Inferior parietal cortex (tissue), 1 donor: Measurements from ENCODE around the gene PCNX4.
"Not testable (repeated sequence)": the region's sequence is repeated elsewhere in the genome, so short reads cannot be mapped to it uniquely, and the experiment has no call there.

Experiments used
- DNase-seq: peaks from one replicate; pipeline ENCODE4 v3.0.0-alpha.2; 2016; ENCODE audit errors: extremely low spot score

The PCNX4 gene

DNA sequence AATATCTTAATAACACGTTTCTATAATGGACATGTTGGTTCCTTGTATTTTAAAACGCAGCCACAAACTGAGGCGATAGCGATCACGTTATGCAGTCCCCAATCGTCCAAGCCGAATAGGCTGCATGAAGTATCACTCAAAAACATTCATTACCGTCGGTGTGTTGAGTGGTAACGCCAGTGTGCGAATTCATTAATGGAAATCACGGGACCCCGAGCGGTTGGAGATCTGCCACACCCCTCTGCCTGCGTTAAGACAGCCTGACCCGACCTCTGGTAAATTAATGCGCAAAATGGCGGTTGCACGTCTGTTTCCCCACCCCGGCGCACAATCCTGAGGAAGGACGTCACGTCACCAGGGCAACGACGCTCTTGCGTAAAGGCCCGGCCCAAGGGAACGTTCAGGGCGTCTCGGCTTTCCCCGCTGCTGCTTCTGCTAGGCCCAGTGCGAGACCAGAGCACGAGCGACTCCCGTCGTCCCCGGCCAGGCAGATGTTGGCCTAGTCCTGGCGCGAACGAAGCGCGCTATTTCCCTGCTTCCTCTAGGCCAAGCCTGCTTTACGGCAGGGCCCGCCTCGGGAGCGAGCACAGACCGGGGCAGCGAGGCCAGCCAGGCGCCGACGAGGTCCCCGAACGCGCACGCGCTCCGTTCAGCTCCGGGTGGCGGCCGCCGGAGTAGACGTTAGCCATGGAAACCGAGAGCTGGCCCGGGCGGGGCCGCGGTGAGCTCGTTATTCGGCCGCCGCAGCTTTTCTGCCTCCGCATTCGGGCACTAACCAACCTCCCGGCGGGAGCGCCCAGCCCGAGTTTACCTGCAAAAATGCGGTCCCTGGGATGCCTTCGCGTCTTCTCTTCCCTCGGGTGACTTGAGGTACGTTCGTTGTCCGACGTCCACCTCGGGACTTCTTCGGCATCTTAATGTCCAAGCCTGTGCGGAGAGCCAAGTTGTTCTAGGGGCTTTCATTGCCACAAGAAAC, at the start of gene PCNX4:
Gene PCNX4 (plus strand): TSS at position 374 of the 976 bp plus-strand sequence. CDS start 15,716 bp downstream, outside the sequence.
- peak; percentile 97 for DNase-seq

DNA sequence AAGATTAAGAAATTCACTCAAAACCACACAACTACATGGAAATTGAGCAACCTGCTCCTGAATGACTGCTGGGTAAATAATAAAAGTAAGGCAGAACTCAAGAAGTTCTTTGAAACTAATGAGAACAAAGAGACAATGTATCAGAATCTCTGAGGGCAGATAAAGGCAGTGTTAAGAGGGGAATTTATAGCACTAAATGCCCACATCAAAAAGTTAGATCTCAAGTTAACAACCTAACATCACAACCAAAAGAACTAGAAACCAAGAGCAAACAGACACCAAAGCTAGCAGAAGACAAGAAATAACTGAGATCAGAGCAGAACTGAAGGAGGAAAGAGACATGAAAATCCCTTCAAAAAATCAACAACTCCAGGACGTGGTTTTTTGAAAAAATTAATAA, 43.7 kb upstream of the PCNX4 start:
- not testable (repeated sequence) for DNase-seq

DNA sequence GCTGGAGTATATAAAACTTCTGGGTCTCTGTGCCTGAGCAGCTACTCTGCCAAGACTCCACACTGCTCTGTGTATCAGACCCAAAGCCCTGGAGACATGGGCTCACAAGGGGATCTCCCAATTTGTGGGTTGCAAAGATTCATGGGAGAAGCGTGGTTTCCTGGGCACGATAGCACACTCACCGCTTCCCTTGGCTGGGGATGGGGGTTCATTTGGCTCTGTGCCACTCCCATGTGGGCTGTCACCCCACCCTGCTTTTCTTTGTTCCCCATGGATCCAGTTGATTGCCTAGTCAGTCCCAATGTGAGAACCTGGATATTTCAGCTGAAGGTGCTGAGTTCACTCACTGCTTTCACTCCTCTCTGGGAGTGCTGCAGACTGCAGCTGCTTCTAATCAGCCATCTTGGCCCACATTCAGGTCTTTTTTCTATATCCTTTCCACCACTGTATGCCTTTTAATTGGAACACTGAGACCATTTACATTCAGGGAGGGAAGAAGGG, 40.0 kb upstream of the PCNX4 start:
- DNase-seq, result no peak

DNA sequence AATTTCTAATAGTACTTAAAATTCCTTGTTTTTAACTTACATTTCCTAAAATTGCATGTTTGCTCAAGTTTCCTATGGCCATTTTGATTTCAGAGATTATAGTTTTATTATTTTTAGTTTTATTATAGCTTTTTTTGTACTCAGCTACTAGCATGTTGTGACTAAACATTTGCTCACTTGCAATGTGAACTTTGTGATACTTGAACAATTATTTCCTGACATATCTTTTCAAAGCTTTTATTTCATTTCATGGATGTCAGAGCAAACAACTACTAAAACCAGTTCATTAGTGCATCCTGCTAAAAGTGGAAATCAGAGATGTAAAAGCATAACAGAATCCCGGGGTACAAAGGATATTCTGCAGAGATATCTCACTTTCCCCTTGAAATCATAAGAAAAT, 33.6 kb upstream of the PCNX4 start:
- no peak for DNase-seq

DNA sequence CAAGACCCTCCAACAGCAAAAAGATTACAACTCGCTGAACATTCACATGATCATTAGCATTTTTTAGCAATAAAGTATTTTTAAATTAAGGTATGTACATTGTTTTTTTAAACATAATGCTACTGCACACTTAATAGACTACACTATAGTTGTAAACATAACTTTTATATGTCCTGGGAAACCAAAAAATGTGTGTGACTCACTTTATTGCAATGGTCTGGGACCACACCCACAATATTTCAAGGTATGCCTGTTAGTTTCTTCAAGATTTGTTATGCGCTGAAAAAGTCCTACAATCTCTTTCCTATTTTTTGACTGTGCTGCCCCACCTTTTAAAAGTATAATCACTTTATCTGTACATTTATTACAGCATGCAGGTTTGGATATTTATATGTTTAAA, 30.4 kb upstream of the PCNX4 start:
- DNase-seq, result no peak

DNA sequence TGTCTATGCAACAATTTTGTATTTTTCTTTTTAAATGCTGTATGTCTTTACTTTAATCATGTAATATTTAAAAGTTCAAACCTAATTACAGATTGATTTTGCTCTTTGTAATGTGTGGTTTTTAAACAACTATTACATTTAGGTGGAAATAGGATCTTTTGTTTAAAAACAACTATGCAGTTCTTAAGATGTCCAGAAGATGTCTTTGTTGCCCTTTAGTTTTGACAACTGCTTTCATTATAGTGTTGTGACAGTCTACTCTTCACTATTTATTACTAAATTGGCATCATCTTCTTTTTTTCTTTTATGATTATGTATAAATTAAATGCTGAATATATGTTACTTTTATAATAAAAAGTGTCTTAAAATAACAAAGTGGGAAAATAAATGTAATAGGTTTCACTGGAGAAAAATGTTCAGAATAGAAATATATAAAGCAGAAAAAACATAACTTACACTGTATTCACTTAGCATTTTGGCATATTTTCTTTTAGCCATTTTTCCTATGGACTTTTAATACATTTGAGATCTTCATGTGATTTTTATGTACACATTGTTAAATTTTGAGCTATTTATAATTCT, 27.1 kb upstream of the PCNX4 start:
- peak; percentile 47 for DNase-seq

DNA sequence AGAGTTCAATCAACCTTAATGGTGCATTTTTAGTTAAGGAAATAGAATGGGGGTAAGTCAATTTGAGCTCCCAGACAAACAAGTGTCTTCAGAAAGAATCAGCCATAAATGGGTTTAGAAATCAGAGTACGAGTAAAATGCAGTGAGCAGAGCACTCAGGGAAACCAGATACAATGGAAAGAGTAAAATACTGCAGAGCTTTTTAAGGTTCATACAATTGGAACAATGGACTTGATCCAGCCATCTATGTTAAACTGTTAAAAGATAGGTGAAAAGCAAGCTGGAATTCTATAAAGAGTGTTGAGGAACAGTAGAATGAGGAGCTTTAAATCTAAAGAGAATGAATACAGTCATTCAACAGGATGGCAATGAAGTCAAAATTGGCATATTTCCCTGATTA, 23.8 kb upstream of the PCNX4 start:
- DNase-seq, result no peak

DNA sequence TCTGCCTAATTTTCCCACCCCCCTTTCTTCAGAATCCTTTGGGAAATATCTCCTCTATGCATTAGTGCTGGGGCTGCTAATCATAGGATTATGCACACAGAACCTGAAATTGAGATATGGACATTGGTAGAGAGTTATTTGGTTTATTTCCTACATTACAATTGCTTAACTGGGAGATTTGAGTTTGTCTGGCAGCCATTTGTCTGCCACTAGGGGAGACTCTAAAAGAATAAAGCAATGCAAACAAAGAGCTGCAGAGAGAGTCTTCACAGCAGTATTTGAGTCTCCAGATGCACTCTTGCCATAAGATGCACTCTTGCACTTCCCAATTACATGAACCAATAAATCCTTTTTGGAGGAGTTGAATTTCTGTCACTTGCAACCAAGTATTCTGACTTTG, 12.0 kb upstream of the PCNX4 start:
- DNase-seq, result no peak

DNA sequence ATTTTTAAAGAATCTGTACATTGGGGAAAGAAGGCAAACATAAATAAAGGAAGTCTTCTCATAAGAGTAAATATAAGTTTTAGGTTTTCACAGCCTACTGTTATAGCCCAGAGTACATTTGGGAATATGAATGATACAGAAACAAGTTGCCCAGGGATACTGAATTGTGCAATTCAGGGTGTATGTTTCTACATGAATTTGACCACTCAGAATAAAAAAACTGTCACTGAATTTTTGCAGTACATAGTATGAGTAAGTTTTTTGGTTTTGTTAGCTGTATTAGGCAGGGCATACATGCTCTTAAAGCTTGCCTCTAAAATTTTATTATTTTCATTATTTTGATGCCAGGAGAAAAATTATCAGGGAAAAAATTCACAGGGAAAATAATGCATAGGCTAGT, 6.6 kb upstream of the PCNX4 start:
- no peak for DNase-seq

DNA sequence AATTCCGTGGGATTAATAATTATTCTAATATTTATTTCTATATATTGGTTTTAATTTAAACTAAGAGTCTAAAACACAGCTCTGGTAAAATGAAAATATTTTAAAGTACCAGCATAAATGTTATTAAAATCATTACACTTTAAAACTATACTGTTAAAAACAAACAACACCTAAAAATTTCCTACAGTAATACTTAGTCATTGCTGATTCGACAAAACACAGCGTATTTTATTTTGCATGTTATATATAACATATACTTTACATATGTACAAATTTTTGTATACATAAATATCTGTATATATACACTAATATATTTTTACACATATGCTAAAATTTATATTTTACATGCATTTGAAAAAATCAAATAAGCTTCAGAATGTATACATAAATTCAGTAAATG, 6.0 kb upstream of the PCNX4 start:
- DNase-seq, result no peak

DNA sequence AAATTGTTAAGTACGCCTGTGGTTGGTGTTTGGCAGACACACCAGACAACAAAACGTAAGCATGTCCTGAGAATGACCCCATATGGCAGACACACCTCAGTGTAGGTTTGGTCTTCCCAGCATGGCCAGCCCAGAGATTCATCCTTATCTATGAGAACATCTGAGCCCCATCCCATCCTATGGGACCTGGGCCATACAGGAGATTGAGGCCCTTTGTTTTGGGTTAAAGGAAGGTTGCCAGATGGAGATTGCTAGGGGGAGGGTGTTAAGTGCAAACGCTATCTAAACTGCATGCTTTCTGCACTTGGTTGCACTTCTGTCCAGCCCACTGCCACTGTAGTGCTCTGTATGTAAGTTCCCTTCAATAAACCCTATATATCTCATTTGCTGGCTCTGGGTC, 4.1 kb upstream of the PCNX4 start:
- DNase-seq, result no peak

DNA sequence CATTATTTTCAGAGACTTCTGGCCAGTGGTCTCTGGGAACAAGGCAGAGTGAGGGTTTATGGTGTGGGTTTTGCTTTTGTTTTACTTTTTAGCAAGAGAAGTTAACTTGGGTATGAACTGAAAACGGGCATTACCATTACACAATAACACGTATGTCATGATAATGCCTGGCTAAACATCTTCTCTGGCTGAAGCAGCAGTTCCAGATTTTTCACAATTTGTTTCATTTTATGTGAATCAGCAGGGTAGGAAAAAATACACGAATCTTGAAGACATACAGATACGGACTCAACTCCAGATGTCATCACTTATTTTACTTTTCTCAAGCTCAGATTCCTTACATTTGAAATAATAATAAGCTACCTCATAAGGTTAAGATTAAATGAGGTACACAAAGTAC, 2.5 kb upstream of the PCNX4 start:
- DNase-seq, result no peak

DNA sequence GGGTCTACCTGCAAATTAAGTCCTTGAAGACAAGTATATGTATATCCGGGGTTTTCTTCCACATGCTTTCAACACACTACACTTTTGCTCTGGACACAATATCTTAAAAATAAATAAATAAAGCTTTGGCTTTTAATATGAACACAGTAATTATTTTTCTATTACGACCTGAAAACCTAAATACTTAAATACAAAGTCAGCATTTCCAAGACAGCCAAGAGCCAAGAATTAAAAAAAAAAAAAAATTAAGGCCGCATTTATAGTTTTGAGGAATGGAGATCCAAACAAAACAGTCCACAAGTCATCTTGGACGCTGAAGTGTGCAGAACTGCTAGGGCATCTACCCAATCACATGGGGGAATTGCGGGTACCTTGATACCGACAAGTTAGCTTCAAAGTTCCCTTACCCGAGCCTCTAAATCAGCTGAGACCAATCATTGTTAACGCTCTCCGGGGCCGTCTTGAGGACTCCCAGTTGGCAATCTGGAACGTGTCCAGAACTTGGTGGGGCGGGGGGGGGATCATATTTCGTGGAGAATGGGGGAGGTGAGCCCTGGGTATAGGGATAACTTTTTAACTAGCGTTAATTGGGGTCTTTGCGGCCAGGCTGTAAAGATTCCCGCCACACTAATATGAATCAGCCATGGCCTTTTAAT, 731 bp upstream of the PCNX4 start:
- peak; percentile 47 for DNase-seq

DNA sequence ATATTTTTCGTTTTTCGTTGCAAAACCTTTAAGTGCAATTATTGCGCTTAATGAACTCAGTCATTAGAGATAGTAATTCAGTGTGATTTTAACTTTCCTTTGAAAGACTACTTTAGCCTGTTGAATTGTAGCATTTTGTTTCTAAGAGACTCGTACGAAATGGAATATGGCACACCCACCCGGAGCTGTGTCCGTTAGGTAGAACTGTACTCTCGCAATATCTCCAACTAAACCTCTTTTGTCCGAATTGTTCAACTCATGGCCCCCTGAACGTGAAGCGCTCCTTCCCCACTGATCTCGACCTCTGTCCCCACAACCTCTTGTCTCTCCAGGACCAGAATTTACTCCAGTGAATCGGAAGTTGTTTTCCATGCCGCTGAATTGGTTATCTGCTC, 800 bp downstream of the PCNX4 start:
- peak; percentile 54 for DNase-seq

DNA sequence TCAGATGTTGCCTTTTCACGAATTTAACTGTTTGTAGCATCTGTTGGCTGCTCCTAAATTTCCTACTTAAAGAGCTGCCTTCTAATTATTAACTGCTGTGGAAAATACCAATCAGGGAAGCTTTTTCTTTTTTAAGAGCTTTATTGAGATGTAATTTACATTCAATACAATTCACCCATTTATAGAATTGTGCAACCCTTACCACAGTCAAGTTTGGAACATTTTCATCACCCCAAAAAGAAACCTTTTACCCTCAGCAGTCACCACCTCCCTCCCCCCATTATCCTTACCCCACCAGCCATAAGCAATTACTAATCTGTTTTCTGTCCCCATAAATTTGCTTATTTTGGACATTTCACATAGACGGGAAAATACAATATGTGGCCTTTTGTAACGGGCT, 1.4 kb downstream of the PCNX4 start:
- DNase-seq, result no peak

DNA sequence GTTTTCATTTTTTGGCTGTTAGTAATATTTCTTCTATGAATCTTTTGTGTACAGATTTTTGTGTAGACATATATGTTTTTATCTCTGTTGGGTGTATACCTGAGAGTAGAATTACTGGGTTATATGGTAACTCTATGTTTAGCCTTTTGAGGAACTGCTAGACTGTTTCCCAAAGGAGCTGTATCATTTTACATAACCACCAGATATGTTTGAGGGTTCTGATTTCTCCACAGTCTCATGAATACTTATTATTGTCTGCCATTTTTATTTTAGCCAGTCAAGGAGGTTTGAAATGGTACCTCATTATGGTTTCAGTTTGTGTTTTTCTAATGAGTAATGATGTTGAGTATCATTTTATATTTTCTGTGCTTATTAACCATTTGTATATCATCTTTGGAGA, 1.9 kb downstream of the PCNX4 start:
- DNase-seq, result no peak

DNA sequence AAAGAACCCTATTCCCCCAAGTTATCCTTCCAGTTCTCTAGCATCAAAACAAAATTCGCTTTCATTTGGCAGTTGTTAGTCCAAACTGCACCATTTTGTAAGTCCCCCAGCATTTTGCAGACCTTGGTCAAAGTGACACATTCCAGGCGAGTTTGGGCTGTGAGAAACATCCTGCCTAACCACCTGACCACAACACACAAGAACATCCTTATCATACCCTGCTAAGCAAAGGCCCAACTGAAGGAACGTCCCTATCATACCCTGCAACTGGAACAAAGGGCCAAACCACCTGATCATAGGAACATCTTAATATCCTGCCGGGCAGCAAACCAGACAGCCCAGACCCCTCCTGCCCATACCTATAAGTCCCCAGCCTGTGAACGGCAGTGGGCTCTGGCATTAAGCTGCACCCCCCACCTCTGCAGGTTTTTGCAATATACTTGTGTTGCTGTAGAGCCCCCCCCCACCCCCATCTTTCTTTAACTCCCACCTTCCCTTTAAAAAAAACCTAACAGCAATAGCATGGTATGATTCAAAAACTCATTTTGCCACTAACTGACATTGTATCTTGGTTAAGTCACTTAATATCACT, 2.7 kb downstream of the PCNX4 start:
- DNase-seq, result no peak

DNA sequence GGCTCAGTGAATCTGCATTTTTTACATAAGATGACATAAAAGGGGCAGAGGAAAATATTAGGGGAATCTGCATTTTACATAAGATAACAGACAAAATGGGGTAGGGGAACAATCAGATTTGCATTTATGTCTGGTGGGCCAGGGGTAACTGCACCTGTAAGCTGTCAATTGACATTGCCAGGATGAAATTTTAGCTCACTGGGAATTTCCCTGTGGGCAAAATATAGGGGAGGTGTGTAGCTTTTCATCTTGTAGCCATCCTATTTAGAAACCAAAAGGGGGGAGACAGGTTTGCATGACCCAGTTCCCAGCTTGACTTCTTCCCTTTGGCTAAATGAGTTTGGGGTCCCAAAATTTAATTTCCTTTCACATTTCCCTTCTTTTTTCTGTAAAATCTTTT, 3.5 kb downstream of the PCNX4 start:
- no peak for DNase-seq

DNA sequence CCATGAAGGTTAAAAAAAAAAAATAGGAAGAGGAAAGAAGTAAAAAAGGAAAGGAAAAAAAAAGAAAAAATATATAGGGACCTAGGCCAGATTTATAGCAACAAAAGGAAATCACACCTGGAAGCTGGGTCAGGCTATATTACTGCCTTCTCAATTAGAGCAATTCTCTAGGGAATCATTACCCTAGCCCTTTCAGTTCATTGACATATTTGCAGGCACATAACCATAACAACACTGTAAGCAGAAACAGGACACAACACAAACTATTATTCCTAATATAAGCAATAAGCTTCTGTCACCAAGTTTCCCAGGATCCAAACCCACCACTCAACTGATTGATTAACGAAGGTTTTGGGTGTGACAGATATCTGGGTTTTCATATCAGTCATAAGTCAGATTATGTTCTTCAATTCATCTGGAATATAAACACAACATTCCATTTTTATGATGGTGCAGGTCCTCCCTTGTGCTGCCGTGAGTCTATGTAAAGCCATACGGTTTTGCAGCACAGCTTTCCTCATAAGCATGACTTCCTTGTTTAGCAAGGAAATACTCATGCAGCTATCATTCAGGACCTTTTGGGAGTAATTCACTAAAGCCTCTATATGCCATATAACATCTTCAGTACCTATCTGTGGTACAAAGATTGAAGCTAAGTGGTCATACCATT, 4.2 kb downstream of the PCNX4 start:
- DNase-seq, result no peak

DNA sequence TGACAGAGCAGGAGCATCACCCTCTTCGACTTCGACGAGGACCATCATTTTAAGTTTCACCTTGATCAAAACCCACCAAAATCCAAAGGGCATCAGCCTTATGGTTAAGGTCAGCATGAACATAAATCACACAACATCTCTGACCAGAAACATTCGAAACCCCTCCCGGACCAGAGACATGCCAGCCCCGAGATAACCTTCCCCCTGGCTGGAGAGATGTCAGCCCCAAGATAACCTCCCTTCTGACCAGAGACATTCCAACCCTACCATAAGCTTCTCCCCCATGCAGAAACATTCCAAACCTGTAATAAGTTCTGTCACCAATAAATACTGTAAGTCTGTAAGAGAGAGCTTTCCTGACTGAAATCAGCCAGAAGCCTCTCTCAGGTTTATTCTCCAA, 6.3 kb downstream of the PCNX4 start:
- no peak for DNase-seq

DNA sequence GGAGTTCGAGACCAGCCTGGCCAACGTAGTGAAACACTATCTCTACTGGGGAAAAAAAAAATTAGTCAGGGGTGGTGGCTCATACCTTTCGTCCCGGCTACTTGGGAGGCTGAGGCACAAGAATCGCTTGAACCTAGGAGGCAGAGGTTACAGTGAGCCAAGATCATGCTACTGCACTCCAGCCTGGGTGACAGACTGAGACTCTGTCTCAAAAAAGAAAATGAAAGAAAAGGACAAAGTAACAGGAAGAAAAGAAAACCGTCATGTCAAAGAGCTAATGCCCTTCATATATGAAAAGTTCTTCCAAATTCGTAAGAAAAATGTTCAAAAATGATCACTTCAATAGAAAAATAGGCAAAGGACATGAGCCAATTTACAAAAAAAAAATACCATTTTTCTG, 8.1 kb downstream of the PCNX4 start:
- not testable (repeated sequence) for DNase-seq

DNA sequence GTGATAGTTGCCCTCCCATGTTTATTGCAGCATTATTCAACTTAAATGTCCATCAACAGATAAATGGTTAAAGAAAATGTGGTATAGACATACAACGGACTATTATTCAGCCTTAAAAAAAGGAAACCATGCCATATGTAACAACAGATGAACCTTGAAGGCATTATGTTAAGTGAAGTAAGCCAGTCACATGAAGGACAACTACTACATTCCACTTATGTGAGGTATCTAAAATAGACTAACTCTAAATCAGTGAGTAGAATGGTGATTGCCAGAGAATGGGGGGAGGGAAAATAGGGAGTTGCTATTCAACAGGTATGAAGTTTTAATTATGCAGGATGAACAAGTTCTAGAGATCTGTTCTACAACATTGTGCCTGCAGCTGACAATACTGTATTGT, 10.1 kb downstream of the PCNX4 start:
- no peak for DNase-seq
